ENCODE results near the gene FN1.

FN1 gene

DNA sequence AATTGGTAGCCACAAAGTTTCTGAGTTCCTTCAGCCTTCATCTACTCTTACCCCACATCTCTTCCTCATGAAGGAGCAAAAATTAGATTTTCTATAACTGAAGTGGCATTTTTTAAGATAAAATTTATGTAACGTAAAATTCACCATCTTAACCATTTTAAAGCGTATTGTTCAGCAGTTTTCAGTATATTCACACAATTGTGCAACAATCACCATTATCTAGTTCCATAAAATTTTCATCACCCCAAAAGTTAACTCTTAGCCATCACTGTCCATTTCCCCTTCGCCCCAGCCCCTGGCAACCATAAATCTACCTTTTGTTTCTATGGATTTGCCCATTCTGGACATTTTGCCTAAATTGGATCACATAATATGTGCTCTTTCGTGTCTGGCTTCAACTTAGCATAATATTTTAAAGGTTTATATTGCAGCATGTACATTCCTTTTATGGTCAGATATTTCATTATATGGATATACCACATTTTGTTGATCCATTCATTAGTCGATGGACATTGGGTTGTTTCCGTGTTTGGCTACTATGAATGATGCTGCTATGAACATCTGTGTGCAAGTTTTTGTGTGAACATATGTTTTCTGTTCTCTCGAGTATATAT, 79.4 kb downstream of the FN1 start:
- H4K91ac ChIP-seq (ENCODE audit: low read depth, low read length, poor library complexity): no peak overlapping the region

DNA sequence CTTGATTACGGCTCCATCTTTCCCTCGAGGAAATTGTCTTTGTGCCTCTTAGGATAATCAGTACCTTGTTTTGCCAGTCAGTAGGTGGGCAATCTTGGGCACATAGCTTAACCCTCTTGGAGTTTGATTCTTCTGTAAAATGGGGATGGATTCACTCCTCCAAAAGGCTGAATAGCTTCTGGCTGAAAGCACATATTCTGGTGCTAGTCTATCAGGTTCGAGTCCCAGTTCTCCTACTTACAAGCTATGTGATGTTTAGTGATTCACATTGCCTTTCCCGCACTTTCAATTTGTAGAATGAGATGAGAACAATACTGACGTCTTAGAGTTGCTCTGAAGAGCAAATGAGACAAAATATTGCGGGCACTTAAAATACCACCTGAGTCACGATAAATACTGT, 80.1 kb downstream of the FN1 start:
- Histone ChIP-seq H4K8ac (ENCODE audit: low read depth, low read length) (no peak overlapping the region), H3K4ac (ENCODE audit: low read length) (no peak overlapping the region), H2BK5ac (ENCODE audit: low read length) (no peak overlapping the region), H3K36me3 (replicated peaks in 1 of 2; ENCODE audit: control insufficient read depth in 2 of 2, insufficient read depth in 2 of 2, low read length in 2 of 2) (peaks cover 0 to 8% of the 10 kb centered on the region in 2 donors), H3K27ac (replicated peaks; ENCODE audit: low read length) (no peak overlapping the region), H3K9me3 (replicated peaks in 1 of 2; ENCODE audit: control insufficient read depth in 2 of 2, insufficient read depth in 1 of 2, low read depth in 1 of 2, low read length in 2 of 2) (no peaks in the 10 kb centered on the region), H3K4me2 (ENCODE audit: insufficient read depth, low read length, poor library complexity, severe bottlenecking) (no peak overlapping the region), H2BK120ac (ENCODE audit: low read depth, low read length) (no peak overlapping the region), H2AFZ (ENCODE audit: low read length) (no peak overlapping the region), H3K23ac (ENCODE audit: low read depth, low read length, poor library complexity) (no peak overlapping the region), H3K4me3 (ENCODE audit: low read length in 2 of 2) (no peak overlapping the region), H3K14ac (ENCODE audit: low read length) (no peak overlapping the region), H3K27me3 (ENCODE audit: control insufficient read depth in 3 of 3, insufficient read depth in 3 of 3, low read depth in 1 of 3, low read length in 3 of 3) (no peaks in the 10 kb centered on the region), H4K91ac (ENCODE audit: low read depth, low read length, poor library complexity) (no peak overlapping the region), H3K9ac (ENCODE audit: low read depth, low read length, poor library complexity) (no peak overlapping the region), H3K4me1 (ENCODE audit: control insufficient read depth in 2 of 2, insufficient read depth in 1 of 2, low read depth in 1 of 2, low read length in 2 of 2) (no peaks in the 10 kb centered on the region), H3K79me1 (ENCODE audit: low read depth, low read length) (no peaks in the 10 kb centered on the region), H2BK12ac (ENCODE audit: low read length) (no peak overlapping the region), H3K18ac (ENCODE audit: low read length) (no peak overlapping the region), H2BK15ac (ENCODE audit: low read length) (no peak overlapping the region), H2AK5ac (ENCODE audit: low read depth, low read length) (no peak overlapping the region)
- no peak for DNase-seq (ENCODE audit: low spot score)
- no CpG with 5 or more reads among the region's 7 CpGs for WGBS, 2 donors (ENCODE audit: extremely low coverage in 2 of 2, insufficient read length in 2 of 2, insufficient replicate concordance in 1 of 2)

More for the DNA sequence above, 79.4 kb downstream of the FN1 start:
- no CpG with 5 or more reads among the region's 7 CpGs for WGBS, 2 donors (ENCODE audit: extremely low coverage in 2 of 2, insufficient read length in 2 of 2, insufficient replicate concordance in 1 of 2)
- no peaks in the 10 kb centered on the region for H3K4me1 ChIP-seq (ENCODE audit: control insufficient read depth in 2 of 2, insufficient read depth in 1 of 2, low read depth in 1 of 2, low read length in 2 of 2)
- H3K27me3 ChIP-seq (ENCODE audit: control insufficient read depth in 3 of 3, insufficient read depth in 3 of 3, low read depth in 1 of 3, low read length in 3 of 3): no peaks in the 10 kb centered on the region
- peaks cover 0 to 14% of the 10 kb centered on the region in 2 donors for H3K36me3 ChIP-seq (replicated peaks in 1 of 2; ENCODE audit: control insufficient read depth in 2 of 2, insufficient read depth in 2 of 2, low read length in 2 of 2)
- no peak overlapping the region for H2BK12ac ChIP-seq (ENCODE audit: low read length)
- no peak overlapping the region for H3K4me3 ChIP-seq (ENCODE audit: low read length in 2 of 2)
- no peak overlapping the region for H4K8ac ChIP-seq (ENCODE audit: low read depth, low read length)
- H3K18ac ChIP-seq (ENCODE audit: low read length): no peak overlapping the region
- H2AK5ac ChIP-seq (ENCODE audit: low read depth, low read length): no peak overlapping the region
- no peak overlapping the region for H2BK15ac ChIP-seq (ENCODE audit: low read length)
- H3K9ac ChIP-seq (ENCODE audit: low read depth, low read length, poor library complexity): no peak overlapping the region
- H3K23ac ChIP-seq (ENCODE audit: low read depth, low read length, poor library complexity): no peak overlapping the region
- H2BK5ac ChIP-seq (ENCODE audit: low read length): no peak overlapping the region
- no peak overlapping the region for H3K14ac ChIP-seq (ENCODE audit: low read length)
- no peak overlapping the region for H3K4ac ChIP-seq (ENCODE audit: low read length)
- H2AFZ ChIP-seq (ENCODE audit: low read length): no peak overlapping the region
- H2BK120ac ChIP-seq (ENCODE audit: low read depth, low read length): no peak overlapping the region
- H3K79me1 ChIP-seq (ENCODE audit: low read depth, low read length): no peaks in the 10 kb centered on the region
- no peak overlapping the region for H3K4me2 ChIP-seq (ENCODE audit: insufficient read depth, low read length, poor library complexity, severe bottlenecking)
- no peak for DNase-seq (ENCODE audit: low spot score)
- H3K27ac ChIP-seq (replicated peaks; ENCODE audit: low read length): no peak overlapping the region
- H3K9me3 ChIP-seq (replicated peaks in 1 of 2; ENCODE audit: control insufficient read depth in 2 of 2, insufficient read depth in 1 of 2, low read depth in 1 of 2, low read length in 2 of 2): no peaks in the 10 kb centered on the region

DNA sequence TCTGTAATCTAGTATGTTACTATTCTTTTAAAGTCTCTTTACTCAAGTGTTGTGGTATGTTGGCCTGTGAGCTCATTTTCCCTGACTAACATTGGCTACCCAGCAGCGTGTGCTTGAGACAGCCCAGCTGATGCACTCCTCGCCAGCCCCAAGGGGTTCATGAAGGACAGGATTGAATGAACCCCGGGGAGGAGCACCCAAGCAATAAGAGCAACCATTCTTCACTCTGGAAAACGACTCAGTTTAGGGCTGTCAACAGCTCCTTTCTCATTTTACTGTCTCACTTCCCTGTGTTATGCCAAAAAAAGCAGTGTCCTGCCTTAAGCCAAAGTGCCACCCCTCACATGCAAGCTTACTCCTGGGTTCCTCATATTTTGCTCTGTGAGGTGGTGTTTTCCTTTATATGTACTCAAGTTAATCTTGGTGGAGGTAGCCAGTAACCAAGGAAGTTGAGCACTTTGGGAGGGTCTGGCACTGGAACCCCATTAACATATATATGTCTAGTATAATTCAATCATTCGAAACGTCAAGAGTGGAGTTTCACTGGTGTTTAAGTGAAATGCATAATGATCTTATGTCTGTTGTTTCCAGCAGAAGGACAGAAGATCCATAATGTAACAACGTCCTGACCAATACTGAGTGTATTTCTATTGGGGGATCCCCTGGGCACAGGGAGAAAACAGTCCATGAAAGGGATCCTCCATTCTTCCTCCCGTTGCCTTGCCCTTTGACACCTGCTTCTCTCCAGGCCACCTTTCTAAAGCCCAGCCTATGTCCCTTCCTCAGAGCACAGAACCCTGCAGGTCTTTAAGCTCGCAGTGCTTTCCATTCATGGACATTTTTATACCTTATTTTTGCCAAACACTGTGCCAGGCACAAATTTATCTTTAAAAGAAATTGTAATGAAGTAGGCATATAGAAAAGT, 80.8 kb downstream of the FN1 start:
- Histone ChIP-seq H3K27me3 (ENCODE audit: control insufficient read depth in 3 of 3, insufficient read depth in 3 of 3, low read depth in 1 of 3, low read length in 3 of 3) (no peaks in the 10 kb centered on the region), H3K18ac (ENCODE audit: low read length) (no peak overlapping the region), H3K14ac (ENCODE audit: low read length) (no peak overlapping the region), H3K9ac (ENCODE audit: low read depth, low read length, poor library complexity) (no peak overlapping the region), H3K4me3 (ENCODE audit: low read length in 2 of 2) (no peak overlapping the region), H3K27ac (replicated peaks; ENCODE audit: low read length) (no peak overlapping the region), H4K91ac (ENCODE audit: low read depth, low read length, poor library complexity) (no peak overlapping the region), H3K36me3 (replicated peaks in 1 of 2; ENCODE audit: control insufficient read depth in 2 of 2, insufficient read depth in 2 of 2, low read length in 2 of 2) (peaks cover 0 to under 1% of the 10 kb centered on the region in 2 donors), H3K23ac (ENCODE audit: low read depth, low read length, poor library complexity) (no peak overlapping the region), H3K4me1 (ENCODE audit: control insufficient read depth in 2 of 2, insufficient read depth in 1 of 2, low read depth in 1 of 2, low read length in 2 of 2) (no peaks in the 10 kb centered on the region), H4K8ac (ENCODE audit: low read depth, low read length) (no peak overlapping the region), H2BK120ac (ENCODE audit: low read depth, low read length) (no peak overlapping the region), H2BK5ac (ENCODE audit: low read length) (no peak overlapping the region), H3K9me3 (replicated peaks in 1 of 2; ENCODE audit: control insufficient read depth in 2 of 2, insufficient read depth in 1 of 2, low read depth in 1 of 2, low read length in 2 of 2) (no peaks in the 10 kb centered on the region), H3K79me1 (ENCODE audit: low read depth, low read length) (no peaks in the 10 kb centered on the region), H3K4ac (ENCODE audit: low read length) (no peak overlapping the region), H3K4me2 (ENCODE audit: insufficient read depth, low read length, poor library complexity, severe bottlenecking) (no peak overlapping the region), H2AFZ (ENCODE audit: low read length) (no peak overlapping the region), H2BK12ac (ENCODE audit: low read length) (no peak overlapping the region), H2BK15ac (ENCODE audit: low read length) (no peak overlapping the region), H2AK5ac (ENCODE audit: low read depth, low read length) (no peak overlapping the region)
- no peak for DNase-seq (ENCODE audit: low spot score)
- no CpG with 5 or more reads among the region's 9 CpGs for whole genome bisulfite sequencing, 2 donors (ENCODE audit: extremely low coverage in 2 of 2, insufficient read length in 2 of 2, insufficient replicate concordance in 1 of 2)

DNA sequence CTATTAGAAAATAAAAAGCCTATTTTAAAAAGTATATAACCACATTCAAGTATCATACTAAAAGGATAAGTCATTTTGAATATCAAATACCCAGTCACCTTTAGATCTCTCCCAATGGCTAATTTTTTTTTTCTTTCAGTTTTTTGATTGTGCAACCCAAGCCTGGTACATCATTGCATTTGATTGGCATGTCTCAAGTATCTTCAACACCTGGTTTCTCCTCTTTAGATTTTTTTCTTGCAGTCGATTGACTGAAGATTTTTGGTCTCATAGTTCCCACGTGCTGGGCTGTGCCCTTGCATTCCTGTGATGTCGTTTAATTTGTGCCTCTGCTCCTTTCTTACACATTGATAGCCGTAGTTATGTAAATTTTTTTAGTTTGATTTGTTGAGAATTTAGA, 83.3 kb downstream of the FN1 start:
- no peak overlapping the region for H3K4ac ChIP-seq (ENCODE audit: low read length)
- H3K27ac ChIP-seq (replicated peaks; ENCODE audit: low read length): no peak overlapping the region
- no peak overlapping the region for H4K91ac ChIP-seq (ENCODE audit: low read depth, low read length, poor library complexity)
- H3K9ac ChIP-seq (ENCODE audit: low read depth, low read length, poor library complexity): no peak overlapping the region
- H2BK12ac ChIP-seq (ENCODE audit: low read length): no peak overlapping the region
- H3K4me3 ChIP-seq (ENCODE audit: low read length in 2 of 2): no peak overlapping the region
- no peaks in the 10 kb centered on the region for H3K79me1 ChIP-seq (ENCODE audit: low read depth, low read length)
- H3K27me3 ChIP-seq (ENCODE audit: control insufficient read depth in 3 of 3, insufficient read depth in 3 of 3, low read depth in 1 of 3, low read length in 3 of 3): no peaks in the 10 kb centered on the region
- no peak overlapping the region for H3K4me2 ChIP-seq (ENCODE audit: insufficient read depth, low read length, poor library complexity, severe bottlenecking)
- H4K8ac ChIP-seq (ENCODE audit: low read depth, low read length): no peak overlapping the region
- no peak overlapping the region for H2BK15ac ChIP-seq (ENCODE audit: low read length)
- H3K36me3 ChIP-seq (replicated peaks in 1 of 2; ENCODE audit: control insufficient read depth in 2 of 2, insufficient read depth in 2 of 2, low read length in 2 of 2): peaks cover 3 to 7% of the 10 kb centered on the region in 2 donors
- no peak overlapping the region for H3K14ac ChIP-seq (ENCODE audit: low read length)
- H2BK5ac ChIP-seq (ENCODE audit: low read length): no peak overlapping the region
- no peak for DNase-seq (ENCODE audit: low spot score)
- H3K18ac ChIP-seq (ENCODE audit: low read length): no peak overlapping the region
- WGBS, 2 donors (ENCODE audit: extremely low coverage in 2 of 2, insufficient read length in 2 of 2, insufficient replicate concordance in 1 of 2): no CpG with 5 or more reads among the region's 4 CpGs
- no peak overlapping the region for H2BK120ac ChIP-seq (ENCODE audit: low read depth, low read length)
- H3K4me1 ChIP-seq (ENCODE audit: control insufficient read depth in 2 of 2, insufficient read depth in 1 of 2, low read depth in 1 of 2, low read length in 2 of 2): no peaks in the 10 kb centered on the region
- no peaks in the 10 kb centered on the region for H3K9me3 ChIP-seq (replicated peaks in 1 of 2; ENCODE audit: control insufficient read depth in 2 of 2, insufficient read depth in 1 of 2, low read depth in 1 of 2, low read length in 2 of 2)
- H3K23ac ChIP-seq (ENCODE audit: low read depth, low read length, poor library complexity): no peak overlapping the region
- H2AK5ac ChIP-seq (ENCODE audit: low read depth, low read length): no peak overlapping the region
- no peak overlapping the region for H2AFZ ChIP-seq (ENCODE audit: low read length)

Data from neuronal stem cell (in vitro differentiated cells).